Astrocyte of the hippocampus (primary cell): ENCODE data around the gene INCA1.
"Not testable (repeated sequence)": the region's sequence is repeated elsewhere in the genome, so short reads cannot be mapped to it uniquely, and the experiment has no call there.

ENCODE experiments used
- DNase-seq: peaks from one replicate; pipeline ENCODE4 v3.0.0; 2011; ENCODE audit warnings: low read depth, low spot score

The INCA1 gene

GRCh38 chr17:4997302-4998026 is at the start of gene INCA1, which contains the start of gene KIF1C:
TSS of gene INCA1 (minus strand) at chr17:4997522. CDS start at chr17:4994437, 3,085 bp downstream.
TSS of gene KIF1C (plus strand) at chr17:4997950. CDS start at chr17:5000247, 2,297 bp downstream.
- DNase-seq = peak; percentile 97

DNA sequence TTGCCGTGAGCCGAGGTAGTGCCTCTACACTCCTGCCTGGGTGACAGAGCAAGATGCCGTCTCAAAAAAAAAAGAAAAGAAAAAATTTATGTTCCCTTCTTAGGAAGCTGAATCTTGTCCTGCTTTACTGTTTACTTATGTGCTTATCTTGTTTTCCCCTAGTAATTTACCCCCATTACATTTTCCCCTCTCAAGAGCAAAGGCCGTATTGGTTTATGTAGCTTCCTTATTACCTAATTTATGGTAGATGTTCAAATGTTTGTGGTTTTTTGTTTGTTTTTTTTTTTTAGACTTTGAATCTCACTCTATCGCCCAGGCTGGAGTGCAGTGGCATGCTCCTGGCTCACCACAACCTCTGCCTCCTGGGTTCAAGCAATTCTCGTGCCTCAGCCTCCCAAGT is 48.2 kb upstream of the INCA1 start:
- no peak for DNase-seq

- no peak for DNase-seq
Observed at GRCh38 chr17:5044630-5045029, 47.3 kb upstream of the INCA1 start.

- no peak for DNase-seq
Observed at GRCh38 chr17:5043524-5043923, 46.2 kb upstream of the INCA1 start.

- no peak for DNase-seq
Observed at GRCh38 chr17:5042157-5043022, 45.1 kb upstream of the INCA1 start.

- no peak for DNase-seq
Observed at GRCh38 chr17:5035315-5035714, 38.0 kb upstream of the INCA1 start, which contains the start of gene SLC52A1. TSS of gene SLC52A1 (minus strand) at chr17:5035426. CDS start at chr17:5034606, 820 bp downstream.

DNA sequence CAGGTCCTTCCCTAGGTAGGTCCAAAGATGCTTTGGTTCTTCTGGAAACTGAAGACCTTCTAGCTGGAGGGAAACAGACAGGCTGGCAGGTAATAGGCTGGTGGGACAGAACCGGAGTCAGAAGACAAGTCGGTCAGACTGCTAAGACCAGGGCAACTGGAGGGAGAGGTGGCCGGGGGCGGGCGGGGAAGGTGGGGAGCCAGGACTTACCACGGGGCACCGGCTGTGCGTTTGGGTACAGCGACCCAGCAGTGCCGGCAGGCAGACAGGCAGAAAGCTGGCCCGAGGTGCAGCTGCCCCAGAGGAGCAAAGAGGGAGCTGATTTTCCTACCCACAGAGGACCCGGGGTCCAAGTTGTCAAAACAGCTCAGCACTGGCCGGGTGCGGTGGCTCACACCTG is 37.3 kb upstream of the INCA1 start:
- no peak for DNase-seq

DNA sequence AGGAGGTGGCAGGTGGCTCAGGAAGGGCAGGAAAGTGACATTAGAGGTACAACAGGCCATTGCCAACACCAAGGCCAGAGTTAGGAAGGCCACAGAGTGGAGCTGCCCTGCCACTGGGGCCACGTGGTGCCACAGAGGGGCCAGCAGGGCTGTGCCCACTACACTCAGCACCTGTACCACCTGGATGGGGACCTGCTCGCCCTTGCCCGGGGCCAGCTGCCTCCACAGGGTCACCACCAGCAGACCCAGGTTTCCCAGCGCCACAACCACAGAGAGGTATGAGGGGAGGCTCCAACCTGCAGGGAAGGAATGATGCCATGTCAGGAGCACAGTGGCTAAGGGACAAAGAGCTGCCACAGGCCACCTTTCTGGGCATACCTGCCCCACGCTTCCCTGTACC is 36.7 kb upstream of the INCA1 start:
- DNase-seq = no peak

DNA sequence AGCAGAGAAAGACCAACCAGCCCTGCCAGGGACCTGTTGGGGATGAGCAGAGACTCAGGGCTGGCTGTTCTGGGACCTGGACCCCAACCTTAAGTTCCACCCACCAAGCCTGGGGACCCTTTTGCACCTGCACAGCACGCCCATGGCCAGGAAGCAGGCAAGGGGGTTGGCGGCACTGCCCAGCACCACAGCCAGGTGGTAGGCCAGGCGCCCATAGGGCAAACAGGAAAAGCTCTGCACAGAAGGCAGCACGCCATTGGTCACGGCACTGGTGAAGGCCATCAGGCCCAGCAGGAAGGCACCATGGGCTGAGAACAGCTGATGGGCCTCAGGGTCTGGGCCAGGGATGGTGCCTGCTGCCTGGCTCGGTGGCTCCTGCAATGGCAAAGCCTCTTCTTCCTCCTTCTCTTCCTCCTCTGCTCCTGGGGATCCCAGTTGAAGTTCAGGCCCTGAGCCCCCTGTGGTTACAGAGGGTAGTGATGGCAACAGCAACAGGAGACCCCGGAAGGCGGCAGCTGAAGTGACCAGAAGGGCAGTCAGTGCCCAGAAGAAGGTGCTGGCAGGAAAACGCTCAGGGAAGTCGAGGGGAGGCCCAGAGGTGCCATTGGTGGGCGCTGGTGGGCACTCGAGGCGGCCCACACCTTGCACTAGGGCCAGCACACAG is 36.2 kb upstream of the INCA1 start:
- no peak for DNase-seq

GRCh38 chr17:5032865-5033264 is 35.5 kb upstream of the INCA1 start:
- no peak for DNase-seq

DNA sequence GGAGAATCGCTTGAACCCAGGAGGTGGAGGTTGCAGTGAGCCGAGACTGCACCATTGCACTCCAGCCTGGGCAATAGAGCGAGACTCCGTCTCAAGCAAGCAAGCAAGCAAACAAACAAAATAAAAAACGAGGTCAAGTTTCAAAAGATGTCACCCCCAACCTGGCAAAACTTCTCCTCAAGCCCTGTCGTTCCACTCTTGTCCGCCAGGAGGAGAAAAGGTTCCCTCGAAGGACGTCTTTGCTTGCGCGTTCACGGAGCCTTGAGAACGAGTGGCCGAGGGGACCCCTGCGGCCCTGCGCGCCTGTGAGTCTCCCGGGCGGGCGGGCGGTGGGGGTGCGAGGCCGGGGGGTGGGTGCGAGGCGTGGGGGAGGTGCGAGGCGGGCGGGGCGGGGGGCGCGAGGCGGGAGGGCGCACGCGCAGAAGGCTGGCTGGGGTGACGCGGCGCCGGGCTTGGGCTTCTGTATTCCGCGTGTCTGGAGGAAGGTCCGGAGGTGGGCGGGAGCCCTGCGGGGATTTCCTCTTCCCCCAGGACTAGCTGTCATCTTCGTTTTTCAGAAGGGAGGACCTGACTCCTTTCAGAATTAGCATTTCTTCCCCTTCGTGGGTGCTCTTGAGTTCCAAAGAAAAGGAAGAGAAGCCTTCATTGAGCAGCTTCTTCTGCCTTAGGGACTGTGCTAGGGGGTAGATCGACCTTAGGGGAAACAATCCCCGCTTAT is 34.2 kb upstream of the INCA1 start:
- peak; percentile 88 for DNase-seq

- DNase-seq = not testable (repeated sequence)
Observed at GRCh38 chr17:5030168-5030567, 32.8 kb upstream of the INCA1 start.

- no peak for DNase-seq
Observed at GRCh38 chr17:5027916-5028315, 30.6 kb upstream of the INCA1 start.

GRCh38 chr17:5027299-5027698 is 30.0 kb upstream of the INCA1 start:
- DNase-seq = no peak

DNA sequence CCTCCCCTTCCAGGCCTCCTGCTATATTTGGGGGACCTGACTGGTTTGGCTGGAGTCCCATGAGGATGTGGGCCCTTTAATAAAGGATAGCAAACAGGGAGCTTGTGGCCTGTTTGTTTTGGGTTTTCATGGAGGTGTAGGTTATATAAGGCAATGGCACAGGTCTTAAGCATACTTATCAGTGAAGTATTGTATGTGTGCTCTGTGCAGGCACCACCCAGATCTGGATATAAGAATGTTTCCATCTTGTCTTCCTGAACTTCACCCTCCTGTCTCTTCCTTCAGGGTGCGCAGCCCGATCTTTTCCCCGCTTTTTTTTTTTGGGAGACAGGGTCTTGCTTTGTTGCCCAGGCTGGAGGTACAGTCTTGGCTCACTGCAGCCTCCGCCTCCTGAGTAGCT is 27.3 kb upstream of the INCA1 start:
- DNase-seq = no peak

DNA sequence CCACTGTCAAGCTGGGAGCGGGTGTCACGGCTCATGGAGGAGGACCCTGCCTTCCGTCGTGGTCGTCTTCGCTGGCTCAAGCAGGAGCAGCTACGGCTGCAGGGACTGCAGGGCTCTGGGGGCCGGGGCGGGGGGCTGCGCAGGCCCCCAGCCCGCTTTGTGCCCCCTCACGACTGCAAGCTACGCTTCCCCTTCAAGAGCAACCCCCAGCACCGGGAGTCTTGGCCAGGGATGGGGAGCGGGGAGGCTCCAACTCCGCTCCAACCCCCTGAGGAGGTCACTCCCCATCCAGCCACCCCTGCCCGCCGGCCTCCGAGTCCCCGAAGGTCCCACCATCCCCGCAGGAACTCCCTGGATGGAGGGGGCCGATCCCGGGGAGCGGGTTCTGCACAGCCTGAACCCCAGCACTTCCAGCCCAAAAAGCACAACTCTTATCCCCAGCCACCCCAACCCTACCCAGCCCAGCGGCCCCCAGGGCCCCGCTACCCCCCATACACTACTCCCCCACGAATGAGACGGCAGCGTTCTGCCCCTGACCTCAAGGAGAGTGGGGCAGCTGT is 26.3 kb upstream of the INCA1 start:
- DNase-seq = no peak

GRCh38 chr17:5022171-5022711 is 24.9 kb upstream of the INCA1 start:
- DNase-seq = no peak

GRCh38 chr17:5020502-5021023 is 23.2 kb upstream of the INCA1 start:
- no peak for DNase-seq

- no peak for DNase-seq
Observed at GRCh38 chr17:5019475-5019956, 22.2 kb upstream of the INCA1 start.

- DNase-seq = no peak
Observed at GRCh38 chr17:5014357-5014756, 17.0 kb upstream of the INCA1 start.
